HEK293T (cell line): ENCODE results near the gene SH3RF1.

ENCODE experiments used
- ARNT ChIP-seq: fragments of 450-650 bp; IDR thresholded peaks from 2 replicates; pipeline ENCODE4 v1.6.1; 2017; ENCODE audit warnings: mild to moderate bottlenecking
- BHLHE40 ChIP-seq: fragments of 450-650 bp; IDR thresholded peaks from 2 replicates; pipeline ENCODE4 v1.6.1; 2016; ENCODE audit warnings: mild to moderate bottlenecking, moderate library complexity, borderline replicate concordance
- CTBP1 ChIP-seq: fragments of 450-650 bp; IDR thresholded peaks from 2 replicates; pipeline ENCODE4 v1.6.1; 2016; ENCODE audit warnings: borderline replicate concordance
- FOXK2 ChIP-seq: fragments of 450-650 bp; IDR thresholded peaks from 2 replicates; pipeline ENCODE4 v1.6.1; 2016; ENCODE audit warnings: mild to moderate bottlenecking
- FOXM1 ChIP-seq: fragments of 450-650 bp; IDR thresholded peaks from 2 replicates; pipeline ENCODE4 v1.6.1; 2017; ENCODE audit warnings: mild to moderate bottlenecking, borderline replicate concordance
- HDGF ChIP-seq: fragments of 450-650 bp; IDR thresholded peaks from 2 replicates; pipeline ENCODE4 v1.6.1; 2017; ENCODE audit warnings: antibody characterized with exemption, borderline replicate concordance
- L3MBTL2 ChIP-seq: fragments of 450-650 bp; conservative IDR thresholded peaks from 2 replicates; pipeline ENCODE4 v1.6.1; 2016; ENCODE audit warnings: mild to moderate bottlenecking
- LEF1 ChIP-seq: fragments of 450-650 bp; IDR thresholded peaks from 2 replicates; pipeline ENCODE4 v1.6.1; 2017; ENCODE audit warnings: mild to moderate bottlenecking, borderline replicate concordance
- NFRKB ChIP-seq: fragments of 450-650 bp; IDR thresholded peaks from 2 replicates; pipeline ENCODE4 v1.6.1; 2016; ENCODE audit warnings: mild to moderate bottlenecking, moderate library complexity
- SP1 ChIP-seq: fragments of 450-650 bp; IDR thresholded peaks from 2 replicates; pipeline ENCODE4 v1.6.1; 2017
- SUZ12 ChIP-seq: fragments of 450-650 bp; IDR thresholded peaks from 2 replicates; pipeline ENCODE4 v1.6.1; 2016; ENCODE audit warnings: mild to moderate bottlenecking
- TARDBP ChIP-seq: fragments of 450-650 bp; IDR thresholded peaks from 2 replicates; pipeline ENCODE4 v1.6.1; 2016
- ZNF384 ChIP-seq: fragments of 450-650 bp; IDR thresholded peaks from 2 replicates; pipeline ENCODE4 v1.6.1; 2016
- TF ChIP-seq, protein P1 (sequence below): fragments of 450-650 bp; IDR thresholded peaks from 2 replicates; pipeline ENCODE4 v1.6.1; 2016

DNA sequence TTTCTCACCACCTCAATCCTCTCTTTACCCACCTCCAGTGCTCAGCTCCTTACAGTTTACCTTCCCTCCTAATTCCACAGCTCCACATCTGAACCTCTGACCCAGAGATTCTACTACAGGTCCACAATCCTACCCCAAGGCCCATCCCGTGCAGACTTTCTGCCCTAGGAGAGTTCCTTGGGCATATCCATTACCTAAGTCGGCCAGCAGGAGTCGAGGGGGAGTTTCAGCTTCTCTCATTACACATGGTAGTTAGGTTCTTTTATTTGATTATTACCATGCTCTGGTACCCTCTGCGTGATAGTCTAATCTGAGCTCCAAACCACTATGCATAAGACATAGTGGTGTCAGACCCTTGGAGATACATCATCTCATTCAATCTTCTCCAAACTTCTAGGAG lies 117.9 kb downstream of the SH3RF1 start:
- no peak for TF ChIP-seq NFRKB
- no peak for TF ChIP-seq ZNF384
- no peak for TF ChIP-seq SUZ12
- TF ChIP-seq SP1, result no peak
- no peak for TF ChIP-seq FOXM1
- no peak for TF ChIP-seq LEF1
- TF ChIP-seq BHLHE40, result no peak
- TF ChIP-seq L3MBTL2, result no peak
- no peak for TF ChIP-seq FOXK2
- no peak for TF ChIP-seq ARNT
- TF ChIP-seq HDGF, result no peak
- TF ChIP-seq, protein P1, sequence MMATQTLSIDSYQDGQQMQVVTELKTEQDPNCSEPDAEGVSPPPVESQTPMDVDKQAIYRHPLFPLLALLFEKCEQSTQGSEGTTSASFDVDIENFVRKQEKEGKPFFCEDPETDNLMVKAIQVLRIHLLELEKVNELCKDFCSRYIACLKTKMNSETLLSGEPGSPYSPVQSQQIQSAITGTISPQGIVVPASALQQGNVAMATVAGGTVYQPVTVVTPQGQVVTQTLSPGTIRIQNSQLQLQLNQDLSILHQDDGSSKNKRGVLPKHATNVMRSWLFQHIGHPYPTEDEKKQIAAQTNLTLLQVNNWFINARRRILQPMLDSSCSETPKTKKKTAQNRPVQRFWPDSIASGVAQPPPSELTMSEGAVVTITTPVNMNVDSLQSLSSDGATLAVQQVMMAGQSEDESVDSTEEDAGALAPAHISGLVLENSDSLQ, result no peak
- TF ChIP-seq TARDBP, result no peak
- TF ChIP-seq CTBP1, result no peak
